ENCODE measurements around the gene PTPRR.

Gene PTPRR

DNA sequence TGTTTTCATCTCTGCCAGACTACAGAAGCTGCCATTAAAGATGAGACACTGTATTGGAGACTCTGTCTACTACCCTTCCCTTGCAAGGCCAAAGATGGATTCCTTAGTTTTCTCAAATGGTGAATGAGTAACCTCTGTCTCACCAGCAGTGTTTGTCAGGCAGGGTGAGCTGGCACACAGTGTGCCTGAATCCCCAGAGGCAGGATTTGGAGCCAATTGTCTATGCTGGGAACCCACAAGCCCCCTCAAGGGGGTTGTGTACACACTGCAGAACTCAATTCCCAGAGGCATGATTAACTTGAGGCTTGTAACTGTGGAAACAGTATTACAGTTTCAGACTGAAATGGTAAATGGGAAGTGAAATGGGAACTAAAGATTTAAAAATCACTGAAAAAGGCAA lies 146.5 kb downstream of the PTPRR start:
- H3K4me3 ChIP-seq (replicated peaks; ENCODE audit: low read depth, low read length): no peak overlapping the region
- DNase-seq (ENCODE audit: low read depth): peak; percentile 24
- no peak for TF ChIP-seq CTCF (IDR thresholded peaks at IDR 0.05; ENCODE audit: low read length, missing control alignments)

GRCh38 chr12:70772836-70773235 lies 147.7 kb downstream of the PTPRR start:
- DNase-seq (ENCODE audit: low read depth): no peak
- TF ChIP-seq CTCF (IDR thresholded peaks at IDR 0.05; ENCODE audit: low read length, missing control alignments): no peak
- no peak overlapping the region for H3K4me3 ChIP-seq (replicated peaks; ENCODE audit: low read depth, low read length)

DNA sequence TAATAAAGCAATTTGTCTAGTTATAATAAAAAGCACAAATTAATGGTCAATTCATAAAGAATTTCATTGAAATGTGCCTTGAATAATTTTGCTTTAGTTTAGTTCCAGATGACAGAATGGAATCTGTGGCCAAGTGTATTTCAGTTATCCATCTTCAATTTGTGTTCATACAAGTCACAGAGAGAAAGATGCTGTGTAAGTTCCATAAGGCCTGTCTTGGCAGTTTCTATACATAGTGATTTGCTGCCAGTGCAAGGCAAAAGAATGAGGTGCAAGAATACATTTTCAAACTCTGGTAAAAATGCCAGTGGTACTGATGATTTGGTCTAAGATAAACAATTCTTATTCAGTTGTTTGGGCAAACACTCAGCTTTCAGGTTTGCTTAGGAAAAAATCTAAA lies 149.0 kb downstream of the PTPRR start:
- no peak for TF ChIP-seq CTCF (IDR thresholded peaks at IDR 0.05; ENCODE audit: low read length, missing control alignments)
- no peak overlapping the region for H3K4me3 ChIP-seq (replicated peaks; ENCODE audit: low read depth, low read length)
- DNase-seq (ENCODE audit: low read depth): no peak

DNA sequence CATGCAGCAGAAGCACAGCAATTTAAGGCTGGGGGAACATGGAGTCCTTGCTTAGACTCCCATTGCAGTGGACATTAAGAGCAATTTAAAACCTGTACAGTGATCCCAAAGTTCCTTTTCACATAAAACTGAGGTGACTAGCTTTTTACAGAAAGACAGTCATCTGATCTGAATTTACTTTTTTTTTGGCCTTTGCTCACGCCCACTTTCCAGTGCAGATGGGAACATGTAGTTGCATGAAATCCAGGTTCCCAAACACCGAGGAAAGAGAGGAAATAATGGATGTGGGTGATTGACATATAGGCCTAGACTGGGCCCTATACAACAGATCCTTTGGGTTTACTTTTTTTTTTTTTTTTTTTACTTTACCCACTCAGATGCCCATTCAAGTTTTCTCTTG lies 156.9 kb downstream of the PTPRR start:
- no peak for DNase-seq (ENCODE audit: low read depth)
- no peak for TF ChIP-seq CTCF (IDR thresholded peaks at IDR 0.05; ENCODE audit: low read length, missing control alignments)
- no peak overlapping the region for H3K4me3 ChIP-seq (replicated peaks; ENCODE audit: low read depth, low read length)

- DNase-seq (ENCODE audit: low read depth): no peak
- TF ChIP-seq CTCF (IDR thresholded peaks at IDR 0.05; ENCODE audit: low read length, missing control alignments): no peak
- no peak overlapping the region for H3K4me3 ChIP-seq (replicated peaks; ENCODE audit: low read depth, low read length)
These were observed 158.5 kb downstream of the PTPRR start for GRCh38 chr12:70762000-70762399.

- DNase-seq (ENCODE audit: low read depth): no peak
- no peak overlapping the region for H3K4me3 ChIP-seq (replicated peaks; ENCODE audit: low read depth, low read length)
- no peak for TF ChIP-seq CTCF (IDR thresholded peaks at IDR 0.05; ENCODE audit: low read length, missing control alignments)
These were observed 161.2 kb downstream of the PTPRR start for GRCh38 chr12:70759161-70759918.

- DNase-seq (ENCODE audit: low read depth): no peak
- no peak for TF ChIP-seq CTCF (IDR thresholded peaks at IDR 0.05; ENCODE audit: low read length, missing control alignments)
- no peak overlapping the region for H3K4me3 ChIP-seq (replicated peaks; ENCODE audit: low read depth, low read length)
These were observed 162.1 kb downstream of the PTPRR start for GRCh38 chr12:70758494-70758845.

All from fibroblast of pulmonary artery (primary cell).